MCF 10A (cell line): Measurements from ENCODE around the gene NDUFS6. TPM values are rescaled to one million over a fixed set of nuclear protein-coding genes. Genes with fewer than 3 reads are reported as not detected.

Source experiments
- Bru-seq: library from RNA; stranded (reverse); fragments of 400-500 nt; gene quantifications from one replicate; lab custom pipeline; 2021; lab: Mats Ljungman, UMichigan
- BruChase-seq, 2 experiments: library from RNA; stranded (reverse); fragments of 400-500 nt; gene quantifications; one replicate each; lab custom pipeline; 2021; lab: Mats Ljungman, UMichigan
- BruUV-seq: library from RNA; stranded (reverse); fragments of 400-500 nt; replicated peaks from 2 replicates; lab custom pipeline; 2021; lab: Mats Ljungman, UMichigan
- CTCF ChIA-PET: fragments of 300-600 bp; sonication (Branson Sonifier 250); formaldehyde crosslinking; extraction: SDS; loops from one replicate; lab custom pipeline; 2021; ENCODE audit warnings: antibody characterized with exemption, inconsistent platforms; lab: Yijun Ruan, JAX
- POLR2A ChIA-PET: fragments of 300-600, 350-650 bp; sonication (Branson Sonifier 250); formaldehyde crosslinking; extraction: SDS; loops from one replicate; lab custom pipeline; 2020; ENCODE audit warnings: antibody characterized with exemption, inconsistent platforms; lab: Yijun Ruan, JAX
- DNase-seq: peaks from one replicate; pipeline ENCODE4 v3.0.0-alpha.2; 2018; ENCODE audit not compliant: unreplicated experiment
- H3K27ac Mint-ChIP-seq: one replicate; pipeline ENCODE4 v1.8.0; 2022; ENCODE audit warnings: mild to moderate bottlenecking, low read depth, mixed read lengths; ENCODE audit not compliant: unreplicated experiment
- H3K27me3 Mint-ChIP-seq: one replicate; pipeline ENCODE4 v1.8.0; 2022; ENCODE audit warnings: mixed read lengths; ENCODE audit not compliant: insufficient read depth, unreplicated experiment
- H3K36me3 Mint-ChIP-seq: one replicate; pipeline ENCODE4 v1.8.0; 2022; ENCODE audit warnings: mild to moderate bottlenecking, moderate library complexity, mixed read lengths; ENCODE audit not compliant: insufficient read depth, unreplicated experiment
- H3K4me1 Mint-ChIP-seq: one replicate; pipeline ENCODE4 v1.8.0; 2022; ENCODE audit warnings: mixed read lengths; ENCODE audit not compliant: insufficient read depth, unreplicated experiment
- H3K4me3 Mint-ChIP-seq: one replicate; pipeline ENCODE4 v1.8.0; 2022; ENCODE audit warnings: mild to moderate bottlenecking, moderate library complexity, mixed read lengths; ENCODE audit not compliant: unreplicated experiment
- H3K9me3 Mint-ChIP-seq: one replicate; pipeline ENCODE4 v1.8.0; 2022; ENCODE audit warnings: mixed read lengths; ENCODE audit not compliant: unreplicated experiment
- intact Hi-C: fragments of 100-400 bp; cut with micrococcal nuclease; formaldehyde crosslinking; loops from 2 replicates; pipeline ENCODE4 v1.14.1; 2022
- long read RNA-seq: library from polyadenylated mRNA; stranded (forward); transcript quantifications from one replicate; pipeline ENCODE4 v2.0.0, GENCODE V29; 2022
- total RNA-seq: library from RNA; stranded (reverse); gene quantifications from 2 replicates; pipeline ENCODE4 v1.2.3, GENCODE V29; 2022
- TF ChIP-seq, protein P1 (sequence below): fragments of 200-600 bp; IDR thresholded peaks from one replicate; pipeline ENCODE4 v1.8.0; 2022; ENCODE audit warnings: antibody characterized with exemption, mild to moderate bottlenecking; ENCODE audit not compliant: unreplicated experiment

NDUFS6 gene
- total RNA-seq (44.1 and 65.6 TPM in 2 replicates), Bru-seq, nascent RNA (percentile 90 among the genes with signal in this experiment), BruChase-seq, experiment 1, labeled RNA remaining after a 6-hour chase (percentile 84 among the genes with signal in this experiment), BruChase-seq, experiment 2, labeled RNA remaining after a 2-hour chase (percentile 91 among the genes with signal in this experiment)
- long read RNA-seq, transcript NDUFS6-201 (4 exons, 1,082 nt): major isoform, 202 of 223 reads
- long read RNA-seq, partial matches to known transcripts: 5 of 223 reads
- long read RNA-seq, other reads (novel, unspliced or antisense): 16 of 223 reads

DNA sequence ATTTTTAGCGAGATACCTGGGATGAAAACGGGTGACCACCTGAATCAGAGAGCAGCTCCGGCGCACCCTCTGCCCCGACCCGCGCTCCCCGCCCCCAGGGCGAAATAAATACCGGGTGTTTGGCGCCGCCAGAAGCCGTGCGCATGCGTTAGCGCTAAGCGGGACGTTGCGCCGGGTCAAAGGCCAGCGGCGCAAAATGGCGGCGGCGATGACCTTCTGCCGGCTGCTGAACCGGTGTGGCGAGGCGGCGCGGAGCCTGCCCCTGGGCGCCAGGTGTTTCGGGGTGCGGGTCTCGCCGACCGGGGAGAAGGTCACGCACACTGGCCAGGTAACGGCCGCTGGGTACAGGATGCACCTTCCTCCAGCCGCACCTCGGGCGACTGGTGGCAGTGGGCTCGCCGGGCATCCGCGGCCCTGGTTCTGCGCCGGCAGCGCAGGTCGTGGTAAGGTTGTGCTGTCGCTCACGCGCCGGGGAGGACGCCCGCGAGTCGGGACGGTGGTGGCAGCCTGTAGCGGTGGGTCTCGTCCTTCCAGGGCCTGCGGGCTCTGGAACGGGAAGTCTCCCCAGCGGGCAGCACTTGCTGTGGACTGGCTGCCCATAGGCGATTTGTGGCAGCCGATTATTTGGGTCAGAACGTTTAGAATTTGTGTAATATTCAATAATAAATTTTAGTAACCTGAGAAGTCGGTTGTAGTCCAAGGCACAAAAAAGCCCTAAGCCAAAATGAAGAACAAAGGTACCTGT, at the start of gene NDUFS6:
Gene NDUFS6 (plus strand): TSS at position 186 of the 745 bp plus-strand sequence. CDS start 11 bp downstream, at position 197.
- peak; percentile 64 for DNase-seq
- H3K27me3 Mint-ChIP-seq: no peaks in the 10 kb centered on the region
- peak within 1 kb of the TSS; percentile 97 for H3K27ac Mint-ChIP-seq
- no TSS peak for BruUV-seq
- intact Hi-C loops: loop anchor here (2.0 kb wide), 1 partner anchor 83 kb away; no protein-coding TSS in a partner anchor
- H3K9me3 Mint-ChIP-seq: no peaks in the 10 kb centered on the region
- peak within 1 kb of the TSS; percentile 98 for H3K4me3 Mint-ChIP-seq
- peaks cover 29% of the 10 kb centered on the region for H3K4me1 Mint-ChIP-seq
- TF ChIP-seq, protein P1, sequence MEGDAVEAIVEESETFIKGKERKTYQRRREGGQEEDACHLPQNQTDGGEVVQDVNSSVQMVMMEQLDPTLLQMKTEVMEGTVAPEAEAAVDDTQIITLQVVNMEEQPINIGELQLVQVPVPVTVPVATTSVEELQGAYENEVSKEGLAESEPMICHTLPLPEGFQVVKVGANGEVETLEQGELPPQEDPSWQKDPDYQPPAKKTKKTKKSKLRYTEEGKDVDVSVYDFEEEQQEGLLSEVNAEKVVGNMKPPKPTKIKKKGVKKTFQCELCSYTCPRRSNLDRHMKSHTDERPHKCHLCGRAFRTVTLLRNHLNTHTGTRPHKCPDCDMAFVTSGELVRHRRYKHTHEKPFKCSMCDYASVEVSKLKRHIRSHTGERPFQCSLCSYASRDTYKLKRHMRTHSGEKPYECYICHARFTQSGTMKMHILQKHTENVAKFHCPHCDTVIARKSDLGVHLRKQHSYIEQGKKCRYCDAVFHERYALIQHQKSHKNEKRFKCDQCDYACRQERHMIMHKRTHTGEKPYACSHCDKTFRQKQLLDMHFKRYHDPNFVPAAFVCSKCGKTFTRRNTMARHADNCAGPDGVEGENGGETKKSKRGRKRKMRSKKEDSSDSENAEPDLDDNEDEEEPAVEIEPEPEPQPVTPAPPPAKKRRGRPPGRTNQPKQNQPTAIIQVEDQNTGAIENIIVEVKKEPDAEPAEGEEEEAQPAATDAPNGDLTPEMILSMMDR: no peak
- ChIA-PET CTCF (interaction anchor here (0.6 to 1.1 kb wide), 4 partner anchors 12 to 945 kb away, joined by 3 to 4 read pairs (median 4); no protein-coding TSS in a partner anchor), POLR2A (interaction anchor here (0.7 to 6.8 kb wide), 16 partner anchors 8 to 951 kb away, joined by 3 to 131 read pairs (median 5); partner anchors contain the start of genes IRX2 and IRX4)
- H3K36me3 Mint-ChIP-seq: peaks cover 57% of the 10 kb centered on the region

DNA sequence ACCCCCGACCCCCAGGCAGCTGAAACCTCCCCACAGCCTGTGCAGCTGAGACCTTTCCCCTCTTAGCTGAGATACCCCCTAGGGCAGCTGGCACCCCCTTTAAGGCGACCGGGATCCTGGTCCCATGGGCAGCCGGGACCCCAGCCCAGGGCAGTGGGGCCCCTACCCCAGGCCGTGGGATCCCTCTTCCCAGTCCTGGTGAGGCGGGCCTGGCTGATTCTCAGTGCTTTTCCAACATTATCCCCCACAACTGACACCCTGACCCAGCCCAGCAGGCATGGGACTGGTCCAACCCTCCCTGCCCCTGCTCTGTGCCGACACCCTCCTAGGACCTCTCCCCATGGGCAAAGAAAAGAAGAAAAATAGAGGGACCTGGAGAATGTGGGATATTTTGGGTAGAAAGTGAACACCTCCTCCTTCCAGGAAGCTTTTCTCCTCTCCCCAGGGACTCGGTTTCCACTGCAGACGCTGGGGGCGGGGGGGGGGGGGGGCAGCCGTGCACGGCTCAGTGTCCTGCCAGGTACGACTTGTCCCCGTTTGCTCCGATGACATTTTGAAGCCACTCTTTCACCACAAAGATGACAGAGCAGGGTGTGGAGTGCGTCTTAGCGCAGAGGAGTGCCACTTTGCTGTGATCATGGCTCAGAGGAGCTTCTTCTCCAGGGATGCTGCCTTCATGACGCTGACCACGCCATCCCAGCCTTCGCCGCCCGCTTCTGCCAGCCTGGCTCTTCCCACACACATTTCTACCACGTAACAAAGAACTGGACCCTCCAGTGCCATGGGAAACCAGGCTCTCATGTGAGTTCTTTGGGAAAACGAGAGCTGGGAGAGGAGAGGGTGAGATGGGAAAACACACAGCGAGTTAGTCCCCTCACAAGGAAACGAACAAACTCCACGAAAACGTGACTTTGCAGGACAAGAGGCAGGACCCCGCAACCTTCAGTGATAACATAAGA, 49.1 kb upstream of the NDUFS6 start:
- intact Hi-C loops: no loop called here
- CTCF ChIA-PET: no interaction called here
- no peaks in the 10 kb centered on the region for H3K4me1 Mint-ChIP-seq
- H3K27ac Mint-ChIP-seq: no peak overlapping the region
- TF ChIP-seq, protein P1: no peak
- H3K36me3 Mint-ChIP-seq: no peaks in the 10 kb centered on the region
- BruUV-seq: no TSS peak
- POLR2A ChIA-PET: interaction anchor here (0.7 kb wide), 1 partner anchor 141 kb away, joined by 4 read pairs; no protein-coding TSS in a partner anchor
- H3K4me3 Mint-ChIP-seq: no peak overlapping the region
- H3K27me3 Mint-ChIP-seq: peaks cover 36% of the 10 kb centered on the region
- H3K9me3 Mint-ChIP-seq: no peaks in the 10 kb centered on the region
- no peak for DNase-seq

DNA sequence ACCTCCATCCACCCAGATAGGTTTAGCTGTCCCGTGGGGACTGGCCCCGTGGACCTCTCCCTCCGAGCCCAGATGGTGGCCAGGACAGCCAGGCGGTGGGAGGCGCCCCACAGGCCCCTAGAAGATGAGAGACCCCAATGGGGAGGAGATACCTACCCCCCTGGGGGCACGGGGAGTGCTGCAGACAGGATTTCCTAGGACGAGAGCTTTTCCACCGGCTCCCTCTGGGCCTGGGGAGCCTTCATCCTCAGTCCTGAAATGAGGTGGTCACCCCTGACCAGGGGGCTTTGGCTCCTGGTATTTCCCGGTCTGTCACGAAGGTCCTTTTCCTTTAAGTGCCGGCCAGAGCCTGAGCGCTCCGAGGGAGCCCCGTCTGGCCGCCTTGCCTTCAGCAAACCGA, 48.3 kb upstream of the NDUFS6 start:
- POLR2A ChIA-PET: no interaction called here

More for the DNA sequence above, 48.3 kb upstream of the NDUFS6 start:
- H3K27ac Mint-ChIP-seq: no peak overlapping the region
- H3K9me3 Mint-ChIP-seq: no peaks in the 10 kb centered on the region
- no peak overlapping the region for H3K4me3 Mint-ChIP-seq
- no peaks in the 10 kb centered on the region for H3K36me3 Mint-ChIP-seq
- CTCF ChIA-PET: interaction anchor here (0.8 kb wide), 1 partner anchor 16 kb away, joined by 3 read pairs; no protein-coding TSS in a partner anchor
- BruUV-seq: no TSS peak
- TF ChIP-seq, protein P1: no peak
- peaks cover 40% of the 10 kb centered on the region for H3K27me3 Mint-ChIP-seq
- H3K4me1 Mint-ChIP-seq: no peaks in the 10 kb centered on the region
- intact Hi-C loops: no loop called here
- no peak for DNase-seq
